Kidney (tissue), 14 donors: Measurements from ENCODE around the gene PRDM16. TPM values are rescaled to one million over a fixed set of nuclear protein-coding genes. Genes with fewer than 3 reads are reported as not detected.

Experiments
- DNase-seq, 5 donors: peaks; one replicate each; pipeline ENCODE4 v3.0.0-alpha.2; 2013 to 2020
- FAIRE-seq: peaks from 2 replicates; lab custom pipeline; 2012; peaks lifted over from hg19 to GRCh38; lab: Jason Lieb, UNC
- H3K27ac ChIP-seq, 2 donors: one replicate each; pipeline ENCODE4 v1.7.0; 2013; ENCODE audit warnings: low read depth in 2 of 2, low read length in 2 of 2, inconsistent platforms in 1 of 2
- H3K27me3 ChIP-seq: one replicate; pipeline ENCODE4 v1.7.1; 2013; ENCODE audit warnings: low read length, inconsistent platforms; ENCODE audit not compliant: control insufficient read depth, insufficient read depth
- H3K36me3 ChIP-seq, 3 donors: one replicate each; pipeline versions ENCODE4 v1.7.0 to v1.7.1; 2013; ENCODE audit warnings: low read length in 3 of 3, control low read depth in 1 of 3, inconsistent platforms in 1 of 3; ENCODE audit not compliant: insufficient read depth in 3 of 3, control insufficient read depth in 2 of 3
- H3K4me1 ChIP-seq, 3 donors: one replicate each; pipeline versions ENCODE4 v1.7.0 to v1.7.1; 2013; ENCODE audit warnings: low read length in 3 of 3, inconsistent platforms in 1 of 3, low read depth in 1 of 3; ENCODE audit not compliant: control insufficient read depth in 2 of 3, insufficient read depth in 2 of 3
- H3K4me3 ChIP-seq, 3 donors: one replicate each; pipeline versions ENCODE4 v1.7.0 to v1.8.1; 2013; ENCODE audit warnings: low read length in 3 of 3, control low read depth in 1 of 3, inconsistent platforms in 1 of 3
- H3K9ac ChIP-seq, 3 donors: one replicate each; pipeline versions ENCODE4 v1.7.0 to v1.7.1; 2013; ENCODE audit warnings: low read length in 3 of 3, control low read depth in 1 of 3, inconsistent platforms in 1 of 3
- H3K9me3 ChIP-seq, 3 donors: one replicate each; pipeline versions ENCODE4 v1.7.0 to v1.7.1; 2013; ENCODE audit warnings: low read length in 3 of 3, control low read depth in 1 of 3, inconsistent platforms in 1 of 3; ENCODE audit not compliant: control insufficient read depth in 2 of 3, insufficient read depth in 1 of 3
- intact Hi-C: fragments of 100-400 bp; cut with DNase I; formaldehyde crosslinking; loops from one replicate; pipeline ENCODE4 v1.11.1; 2022
- polyA plus RNA-seq: library from polyadenylated mRNA; stranded (reverse); fragments of 350-450 nt; fragmentation: Illumina TruSeq; extraction: RNeasy Lipid Tissue Mini Kit (QIAGEN cat#74804); gene quantifications from one replicate; pipeline ENCODE4 v1.2.3, GENCODE V29; 2014; ENCODE audit warnings: low read depth, low replicate concordance; ENCODE audit not compliant: insufficient read depth
- total RNA-seq: library from RNA; stranded (reverse); fragmentation: NEBNext Ultra II Directional; extraction: Animal tissue kit (Norgen Biotek cat#: 25700); gene quantifications from one replicate; pipeline ENCODE4 v1.2.1, GENCODE V29; 2021
- TF ChIP-seq, protein P1 (sequence below): IDR thresholded peaks from 3 replicates; pipeline ENCODE4 v1.5.1; 2012; ENCODE audit warnings: mild to moderate bottlenecking, moderate library complexity, borderline replicate concordance; ENCODE audit not compliant: insufficient read depth; ENCODE audit errors: extremely low read depth
- donor health status: control.
- donor health status: control.
- donor health status: control.
- donor health status: control.
- donor health status: control.
- donor health status: DM: yes; HTN: yes; CAD: no.
- donor health status: Normal renal cell carcinoma (clear cell type).

The PRDM16 gene
- total and polyA plus RNA-seq, 2 donors from 2014 or later, result 3.0 to 21.9 TPM

DNA sequence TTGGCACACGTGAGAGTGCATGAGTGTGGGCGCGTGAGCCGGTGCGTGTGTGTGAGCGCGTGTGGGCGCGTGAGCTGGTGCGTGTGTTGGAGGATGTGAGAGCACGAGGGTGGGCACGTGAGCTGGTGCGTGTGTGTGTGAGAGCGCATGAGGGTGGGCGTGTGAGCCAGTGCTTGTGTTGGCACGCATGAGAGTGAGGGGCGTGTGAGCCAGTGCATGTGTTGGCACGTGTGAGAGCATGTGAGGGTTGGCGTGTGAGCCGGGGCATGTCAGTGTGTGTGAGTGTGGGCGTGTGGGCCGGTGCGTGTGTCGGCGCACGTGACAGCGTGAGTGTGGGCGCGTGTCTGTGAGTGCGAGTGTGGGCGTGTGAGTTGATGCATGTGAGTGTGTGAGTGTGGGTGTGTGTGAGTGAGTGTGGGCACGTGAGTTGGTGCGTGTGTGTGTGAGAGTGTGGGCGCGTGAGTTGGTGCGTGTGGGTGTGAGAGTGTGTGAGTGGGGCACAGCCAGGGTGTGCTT lies 339.8 kb downstream of the PRDM16 start:
- H3K27me3 ChIP-seq, result peaks cover 8% of the 10 kb centered on the region
- TF ChIP-seq, protein P1, sequence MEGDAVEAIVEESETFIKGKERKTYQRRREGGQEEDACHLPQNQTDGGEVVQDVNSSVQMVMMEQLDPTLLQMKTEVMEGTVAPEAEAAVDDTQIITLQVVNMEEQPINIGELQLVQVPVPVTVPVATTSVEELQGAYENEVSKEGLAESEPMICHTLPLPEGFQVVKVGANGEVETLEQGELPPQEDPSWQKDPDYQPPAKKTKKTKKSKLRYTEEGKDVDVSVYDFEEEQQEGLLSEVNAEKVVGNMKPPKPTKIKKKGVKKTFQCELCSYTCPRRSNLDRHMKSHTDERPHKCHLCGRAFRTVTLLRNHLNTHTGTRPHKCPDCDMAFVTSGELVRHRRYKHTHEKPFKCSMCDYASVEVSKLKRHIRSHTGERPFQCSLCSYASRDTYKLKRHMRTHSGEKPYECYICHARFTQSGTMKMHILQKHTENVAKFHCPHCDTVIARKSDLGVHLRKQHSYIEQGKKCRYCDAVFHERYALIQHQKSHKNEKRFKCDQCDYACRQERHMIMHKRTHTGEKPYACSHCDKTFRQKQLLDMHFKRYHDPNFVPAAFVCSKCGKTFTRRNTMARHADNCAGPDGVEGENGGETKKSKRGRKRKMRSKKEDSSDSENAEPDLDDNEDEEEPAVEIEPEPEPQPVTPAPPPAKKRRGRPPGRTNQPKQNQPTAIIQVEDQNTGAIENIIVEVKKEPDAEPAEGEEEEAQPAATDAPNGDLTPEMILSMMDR, result no peak
- intact Hi-C loops, result no loop called here

GRCh38 chr1:3409366-3410141 lies 340.6 kb downstream of the PRDM16 start:
- H3K4me3 ChIP-seq, result no peak overlapping the region
- H3K36me3 ChIP-seq, result no peaks in the 10 kb centered on the region
- TF ChIP-seq, protein P1, result no peak
- no peaks in the 10 kb centered on the region for H3K9me3 ChIP-seq
- H3K27me3 ChIP-seq, result peaks cover 8% of the 10 kb centered on the region
- intact Hi-C loops, result no loop called here
- DNase-seq (no peak), FAIRE-seq (no peak)
- no peak overlapping the region for H3K9ac ChIP-seq
- peaks cover 0 to 5% (median 0%) of the 10 kb centered on the region in 3 donors for H3K4me1 ChIP-seq
- H3K27ac ChIP-seq, result no peak overlapping the region

More for the DNA sequence above, 339.8 kb downstream of the PRDM16 start:
- Histone ChIP-seq H3K27ac (no peak overlapping the region), H3K36me3 (no peaks in the 10 kb centered on the region), H3K9ac (no peak overlapping the region), H3K4me3 (no peak overlapping the region), H3K4me1 (peaks cover 0 to 5% (median 0%) of the 10 kb centered on the region in 3 donors), H3K9me3 (no peaks in the 10 kb centered on the region)
- no peak for DNase-seq
- FAIRE-seq, result no peak

DNA sequence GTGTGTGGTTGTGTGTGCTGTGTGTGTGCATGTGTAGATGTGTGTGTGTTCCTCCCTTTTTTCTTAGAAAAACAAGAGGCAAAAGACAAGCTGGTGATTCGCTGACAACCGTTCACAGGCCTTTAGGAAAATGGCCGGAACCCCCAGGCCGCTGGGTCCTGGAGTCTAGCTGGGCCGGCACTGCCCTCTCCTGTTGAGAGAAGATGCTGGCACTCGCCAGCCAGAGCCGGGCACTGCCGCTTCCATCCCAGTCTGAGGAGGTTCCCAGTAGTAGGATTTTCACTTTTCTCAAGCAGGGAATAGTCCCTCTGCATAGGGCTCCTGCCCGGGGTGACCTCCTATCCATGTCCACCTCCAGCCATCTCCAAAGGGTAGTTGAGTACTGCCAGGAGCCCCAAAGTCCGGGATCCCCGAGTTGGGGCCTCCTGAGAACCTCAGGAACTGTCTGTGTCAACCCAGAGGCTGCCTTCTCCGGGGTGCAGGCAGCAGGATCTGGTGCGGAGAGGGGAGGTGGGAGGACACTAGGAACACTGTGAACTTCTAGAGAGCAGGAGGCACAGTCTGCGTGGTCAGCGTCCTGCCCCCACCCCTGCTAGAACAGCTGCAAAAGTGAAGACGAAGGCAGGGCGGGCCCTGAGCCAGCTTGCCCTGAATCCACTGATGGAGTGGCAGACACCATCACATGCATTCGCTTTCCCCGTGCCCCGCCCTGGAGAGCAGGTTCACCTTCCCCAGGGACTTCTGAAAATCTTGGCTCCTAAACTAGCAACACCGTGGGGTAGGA lies 341.3 kb downstream of the PRDM16 start:
- H3K9ac ChIP-seq, result no peak overlapping the region
- H3K27me3 ChIP-seq, result peaks cover 8% of the 10 kb centered on the region
- no peaks in the 10 kb centered on the region for H3K36me3 ChIP-seq
- intact Hi-C loops, result no loop called here
- no peak overlapping the region for H3K27ac ChIP-seq
- peak; percentile 78 to 89 (median 82) for DNase-seq
- peaks cover 0 to 5% (median 0%) of the 10 kb centered on the region in 3 donors for H3K4me1 ChIP-seq
- FAIRE-seq, result no peak
- TF ChIP-seq, protein P1, result peak; percentile 66
- no peak overlapping the region for H3K4me3 ChIP-seq
- no peaks in the 10 kb centered on the region for H3K9me3 ChIP-seq
